ENCODE measurements around the gene SLC35E3.
"Not testable (repeated sequence)": the region's sequence is repeated elsewhere in the genome, so short reads cannot be mapped to it uniquely, and the experiment has no call there.

SLC35E3 gene

DNA sequence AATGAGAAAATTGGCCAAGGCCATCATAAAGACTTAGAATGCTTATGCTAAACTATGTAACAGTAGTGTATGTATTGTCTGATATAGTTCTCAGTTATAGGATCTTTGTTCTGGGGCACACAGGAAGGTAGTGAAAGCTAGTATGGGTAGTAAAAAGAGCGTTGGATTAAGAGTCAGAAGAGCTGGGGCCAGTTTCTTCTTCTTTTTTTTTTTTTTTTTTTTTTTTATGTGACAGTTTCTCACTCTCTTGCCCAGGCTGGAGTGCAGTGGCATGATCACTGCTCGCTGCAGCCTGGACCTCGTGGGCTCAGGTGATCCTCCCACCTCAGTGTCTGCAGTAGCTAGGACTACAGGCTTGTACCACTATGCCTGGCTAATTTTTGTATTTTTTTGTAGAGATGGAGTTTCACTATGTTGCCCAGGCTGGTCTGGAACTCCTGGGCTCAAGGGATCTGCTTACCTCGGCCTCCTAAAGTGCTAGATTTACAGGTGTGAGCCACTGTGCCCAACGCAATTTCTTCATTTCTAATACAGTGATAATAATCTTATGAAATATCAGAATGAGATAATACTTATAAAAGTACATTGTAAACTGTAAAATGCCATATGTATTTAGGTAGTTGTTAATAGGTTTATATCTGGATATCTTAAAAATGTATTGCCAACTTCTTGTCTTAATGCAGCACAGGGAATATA, 69.4 kb downstream of the SLC35E3 start:
- DNase-seq = no peak

DNA sequence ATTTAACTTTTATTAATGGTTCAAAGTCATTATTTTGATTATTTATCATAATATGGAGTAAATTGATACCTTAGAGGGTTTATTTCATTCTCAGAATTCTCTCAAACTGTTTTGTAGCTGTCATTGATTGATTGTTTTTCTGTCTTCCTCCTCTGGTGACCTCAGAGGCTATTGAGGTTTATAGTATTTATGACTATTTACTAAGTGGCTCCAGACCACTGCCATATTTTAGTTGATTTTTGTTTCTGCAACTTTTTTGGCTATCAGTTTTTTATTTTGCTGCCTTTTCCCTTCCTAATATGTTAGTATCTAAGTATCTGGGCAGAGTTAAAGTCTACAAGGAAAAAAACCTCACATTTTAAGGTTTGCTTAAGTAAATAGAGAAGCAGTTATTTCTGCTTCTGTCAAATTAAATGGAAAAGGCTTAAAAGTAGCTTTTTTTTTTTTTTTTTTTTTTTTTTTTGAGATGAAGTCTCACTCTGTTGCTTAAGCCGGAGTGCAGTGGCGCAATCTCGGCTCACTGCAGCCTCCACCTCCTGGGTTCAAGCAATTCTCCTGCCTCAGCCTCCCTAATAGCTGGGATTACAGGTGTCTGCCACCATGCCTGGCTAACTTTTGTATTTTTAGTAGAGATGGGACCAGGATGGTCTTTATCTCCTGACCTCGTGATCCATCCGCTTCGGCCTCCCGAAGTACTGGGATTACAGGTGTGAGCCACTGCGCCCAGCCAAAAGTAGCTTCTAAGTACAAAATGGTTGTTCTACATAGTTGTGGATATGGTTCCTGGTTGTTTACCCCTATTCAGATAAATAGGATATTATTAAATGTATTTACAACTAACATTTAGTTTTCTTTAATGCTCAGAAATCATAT, 70.2 kb downstream of the SLC35E3 start:
- DNase-seq = no peak

DNA sequence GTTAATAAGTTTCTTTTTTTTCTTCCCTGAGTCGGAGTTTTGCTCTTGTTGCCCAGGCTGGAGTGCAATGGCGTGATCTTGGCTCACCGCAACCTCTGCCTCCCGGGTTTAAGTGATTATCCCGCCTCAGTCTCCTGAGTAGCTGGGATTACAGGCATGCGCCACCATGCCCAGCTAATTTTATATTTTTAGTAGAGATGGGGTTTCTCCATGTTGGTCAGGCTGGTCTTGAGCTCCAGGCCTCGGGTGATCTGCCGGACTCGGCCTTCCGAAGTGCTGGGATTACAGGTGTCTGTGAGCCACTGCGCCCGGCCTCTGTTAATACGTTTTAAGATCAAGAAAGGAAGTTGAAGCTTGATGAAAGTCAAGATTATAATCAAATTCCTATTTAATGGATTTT, 73.5 kb downstream of the SLC35E3 start:
- not testable (repeated sequence) for DNase-seq

DNA sequence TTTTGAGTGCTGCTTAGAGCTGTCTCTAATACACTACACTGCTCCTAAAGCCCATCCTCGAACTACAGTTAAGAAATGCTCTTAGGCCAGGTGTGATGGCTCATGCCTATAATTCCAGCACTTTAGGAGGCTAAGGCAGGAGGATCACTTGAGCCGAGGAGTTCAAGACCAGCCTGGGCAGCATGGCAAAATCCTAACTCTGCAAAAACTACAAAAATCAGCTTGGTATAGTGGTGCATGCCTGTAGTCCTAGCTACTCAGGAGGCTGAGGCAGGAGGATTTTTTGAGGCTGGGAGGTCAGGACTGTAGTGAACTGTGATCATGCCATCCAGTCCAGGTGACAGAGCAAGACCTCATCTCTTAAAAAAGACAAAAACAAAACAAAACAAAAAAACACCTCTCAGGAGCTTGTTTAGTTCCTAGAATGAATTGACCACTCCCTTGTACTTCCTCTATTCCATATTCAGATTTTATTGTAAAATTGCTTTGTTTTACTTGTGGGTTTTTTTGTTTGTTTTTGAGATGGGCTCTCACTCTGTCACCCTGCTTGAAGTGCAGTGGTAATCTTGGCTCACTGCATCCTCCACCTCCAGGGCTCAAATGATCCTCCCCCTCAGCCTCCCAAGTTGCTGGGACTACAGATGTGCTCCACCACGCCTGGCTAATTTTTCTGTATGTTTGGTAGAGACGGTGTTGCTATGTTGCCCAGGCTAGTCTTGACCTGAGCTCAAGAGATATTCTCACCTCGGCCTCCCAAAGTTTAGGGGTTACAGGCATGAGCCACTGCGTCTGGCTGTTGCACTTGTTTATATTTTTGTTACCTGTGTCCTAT, 75.6 kb downstream of the SLC35E3 start:
- no peak for DNase-seq

DNA sequence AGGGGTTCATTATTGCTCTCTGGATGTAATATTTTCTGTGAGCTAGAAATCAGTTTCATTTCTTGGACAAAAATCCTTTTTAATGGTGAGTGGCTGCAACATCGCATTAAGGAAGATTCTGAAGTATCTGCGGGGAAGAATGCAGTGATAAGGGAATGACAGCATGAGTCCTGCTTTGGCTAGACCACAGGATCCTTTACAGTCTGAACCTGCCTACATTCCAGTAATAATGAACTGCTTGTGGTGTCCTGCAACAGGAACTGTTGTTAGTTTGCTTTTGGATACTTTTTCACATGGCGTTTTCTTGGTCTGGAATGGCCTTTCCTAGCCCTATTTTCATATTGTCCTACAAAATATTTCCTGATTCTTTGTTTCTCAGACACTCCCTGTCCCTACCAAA, 77.7 kb downstream of the SLC35E3 start:
- no peak for DNase-seq

DNA sequence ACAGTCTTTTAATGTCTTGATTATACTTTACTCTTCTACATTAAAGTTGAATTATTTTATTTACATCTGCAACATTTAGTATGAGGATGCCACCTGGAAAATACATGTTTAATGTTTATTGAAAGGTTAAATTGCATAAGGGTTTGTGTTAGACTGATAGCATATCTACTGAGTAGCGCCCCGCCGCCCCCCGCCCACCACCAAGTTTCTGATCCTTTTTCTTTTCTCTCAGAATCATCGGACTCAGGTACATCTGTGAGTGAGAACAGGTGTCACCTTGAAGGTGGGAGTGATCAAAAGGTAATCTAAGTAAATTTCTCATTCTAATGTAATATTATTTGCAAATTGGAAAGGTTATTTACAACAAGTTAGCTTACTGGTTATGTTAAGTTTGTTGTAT, 78.2 kb downstream of the SLC35E3 start:
- no peak for DNase-seq

DNA sequence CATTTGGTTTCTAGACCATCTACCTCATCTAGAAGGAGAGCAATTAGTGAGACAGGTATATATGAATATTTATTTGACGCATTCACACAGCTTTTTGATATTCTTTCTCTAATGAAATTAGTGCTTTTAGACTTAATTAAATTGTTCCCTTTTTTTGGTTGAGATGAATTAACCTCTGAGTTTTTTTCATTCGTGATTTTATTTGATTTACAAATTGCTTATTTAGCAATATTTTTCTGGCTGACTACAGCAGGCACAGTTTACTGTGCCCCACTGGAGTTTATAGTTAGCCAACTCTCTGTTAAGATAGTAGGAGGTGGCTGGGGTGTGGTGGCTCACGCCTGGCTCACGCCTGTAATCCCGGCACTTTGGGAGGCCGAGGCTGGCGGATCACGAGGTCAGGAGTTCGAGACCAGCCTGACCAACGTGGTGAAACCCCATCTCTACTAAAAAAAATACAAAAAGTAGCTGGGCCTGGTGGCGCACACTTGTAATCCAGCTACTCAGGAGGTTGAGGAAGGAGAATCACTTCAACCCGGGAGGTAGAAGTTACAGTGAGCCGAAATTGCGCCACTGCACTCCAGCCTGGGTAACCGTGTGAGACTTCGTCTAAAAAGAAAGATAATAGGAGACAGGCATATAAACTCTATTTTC, 78.7 kb downstream of the SLC35E3 start:
- DNase-seq = no peak

DNA sequence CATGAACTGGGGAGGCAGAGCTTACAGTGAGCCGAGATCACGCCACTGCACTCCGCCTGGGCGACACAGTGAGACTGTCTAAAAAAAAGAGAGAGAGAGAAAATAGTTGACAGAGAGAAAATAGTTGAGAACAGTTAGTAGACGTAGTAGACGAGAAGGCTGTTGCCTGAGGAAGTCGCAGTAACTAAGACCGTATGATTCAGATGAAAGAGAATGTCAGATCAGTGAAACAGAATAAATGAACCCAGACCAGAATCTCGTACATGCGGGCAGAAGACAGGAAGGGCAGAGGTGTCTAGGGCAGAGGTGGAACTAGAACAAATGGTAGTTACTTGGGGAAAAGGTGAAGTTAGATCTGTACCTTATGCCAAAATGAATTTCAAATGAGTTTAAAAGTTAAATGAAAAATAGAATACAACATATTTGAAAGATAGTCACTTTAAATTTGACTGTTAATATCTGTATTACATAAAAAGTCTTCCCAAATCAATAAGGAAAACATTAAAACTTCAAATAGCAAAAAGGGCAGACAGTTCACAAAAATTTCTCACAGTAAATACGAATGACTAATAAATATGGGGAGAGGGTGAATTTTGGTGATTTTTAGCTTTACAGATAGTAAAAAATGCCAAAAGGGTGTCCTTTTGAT, 79.7 kb downstream of the SLC35E3 start:
- no peak for DNase-seq

DNA sequence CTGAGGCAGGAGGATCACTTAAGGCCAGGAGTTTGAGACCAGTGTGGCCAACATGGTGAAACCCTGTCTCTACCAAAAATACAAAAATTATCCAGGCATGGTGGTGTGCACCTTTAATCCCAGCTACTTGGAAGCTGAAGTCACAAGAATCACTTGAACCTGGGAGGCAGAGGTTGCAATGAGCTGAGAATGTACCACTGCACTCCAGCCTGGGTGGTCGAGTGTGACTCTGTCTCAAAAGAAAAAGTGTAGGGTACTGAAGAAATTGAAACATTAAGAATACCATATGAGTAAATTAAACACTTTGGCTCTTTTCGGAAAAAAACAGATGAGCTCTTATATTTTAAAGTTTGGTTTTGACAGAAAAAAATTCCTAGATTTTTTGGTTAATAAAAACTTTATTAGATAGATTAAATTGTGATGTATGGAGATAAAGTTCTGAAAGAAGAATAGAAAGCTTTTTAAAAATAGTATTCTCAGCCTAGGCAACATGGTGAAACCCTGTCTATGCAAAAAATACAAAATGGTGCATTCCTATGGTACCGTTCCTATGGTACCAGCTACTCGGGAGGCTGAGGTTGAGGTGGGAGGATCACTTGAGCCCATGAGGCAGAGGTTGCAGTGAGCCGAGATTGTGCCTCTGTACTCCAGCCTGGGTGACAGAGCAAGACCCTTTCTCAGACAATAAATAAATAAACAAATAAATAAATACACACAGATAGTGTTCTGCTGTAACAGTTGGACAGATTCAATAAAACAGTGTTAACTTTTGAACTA, 82.1 kb downstream of the SLC35E3 start:
- no peak for DNase-seq

DNA sequence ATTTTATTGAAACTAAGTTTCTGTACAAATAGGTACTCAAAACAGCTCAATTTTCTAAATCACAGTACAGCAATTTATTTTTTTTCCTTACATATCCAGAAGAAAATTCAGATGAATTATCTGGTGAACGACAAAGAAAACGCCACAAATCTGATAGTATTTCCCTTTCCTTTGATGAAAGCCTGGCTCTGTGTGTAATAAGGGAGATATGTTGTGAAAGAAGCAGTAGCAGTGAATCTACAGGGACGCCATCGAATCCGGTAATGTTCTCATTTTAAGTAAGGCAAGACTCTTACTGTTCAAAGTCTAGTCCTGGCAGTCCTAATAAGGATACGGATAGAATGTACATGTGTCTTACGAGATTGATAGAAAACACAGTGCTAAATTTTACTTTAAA, 82.7 kb downstream of the SLC35E3 start:
- DNase-seq = no peak
